ENCODE results near the gene CLUH.

- TF ChIP-seq CTCF (IDR thresholded peaks at IDR 0.05) (no peak), EP300 (IDR thresholded peaks at IDR 0.05) (no peak)
These were observed 39.9 kb upstream of the CLUH start for GRCh38 chr17:2751491-2751890.

All from ovary (tissue), 3 donors.